ENCODE data around the gene TEDC2. TPM values are rescaled to one million over a fixed set of nuclear protein-coding genes. Genes with fewer than 3 reads are reported as not detected.
A peak's percentile ranks its signal among the peaks of the same experiment; 100 is the strongest.

Gene TEDC2
- total RNA-seq, result 11.0 TPM
- 1.8 TPM for polyA plus RNA-seq
- long read RNA-seq, donor 1, result 0 reads
- long read RNA-seq, donor 2, result 0 reads
- long read RNA-seq, donor 3, partial matches to known transcripts, result 0 of 5 reads
- long read RNA-seq, donor 3, other reads (novel, unspliced or antisense), result 0 of 5 reads
- long read RNA-seq, donor 4, partial matches to known transcripts, result 0 of 1 reads
- long read RNA-seq, donor 4, other reads (novel, unspliced or antisense), result 0 of 1 reads
- long read RNA-seq, donor 5, partial matches to known transcripts, result 0 of 2 reads
- long read RNA-seq, donor 5, other reads (novel, unspliced or antisense), result 0 of 2 reads
- long read RNA-seq, donor 6, partial matches to known transcripts, result 0 of 1 reads
- long read RNA-seq, donor 6, other reads (novel, unspliced or antisense), result 0 of 1 reads
- long read RNA-seq, donor 7, partial matches to known transcripts, result 0 of 2 reads
- long read RNA-seq, donor 7, other reads (novel, unspliced or antisense), result 0 of 2 reads
- long read RNA-seq, donor 8, partial matches to known transcripts, result 0 of 3 reads
- long read RNA-seq, donor 8, other reads (novel, unspliced or antisense), result 0 of 3 reads
- long read RNA-seq, donor 9, partial matches to known transcripts, result 0 of 4 reads
- long read RNA-seq, donor 9, other reads (novel, unspliced or antisense), result 0 of 4 reads
- long read RNA-seq, donor 10, partial matches to known transcripts, result 0 of 2 reads
- long read RNA-seq, donor 10, other reads (novel, unspliced or antisense), result 0 of 2 reads

GRCh38 chr16:2459647-2460390 lies at the start of gene TEDC2:
Gene TEDC2 (plus strand): TSS chr16:2460109. CDS start chr16:2460145, 36 bp downstream.
- peak; percentile 86 to 98 (median 94) for DNase-seq (ENCODE audit: low read depth in 6 of 9, low spot score in 9 of 9)
- Histone ChIP-seq H3K27me3 (ENCODE audit: control insufficient read depth in 2 of 2, insufficient read depth in 1 of 2, low read length in 1 of 2) (no peaks in the 10 kb centered on the region), H3K4me1 (ENCODE audit: control insufficient read depth in 2 of 2, insufficient read depth in 2 of 2, low read length in 2 of 2) (peaks cover 15 to 22% of the 10 kb centered on the region in 2 donors), H3K27ac (ENCODE audit: low read depth in 1 of 2, low read length in 1 of 2) (peak within 1 kb of the TSS in 1 of 2 donors; percentile 37), H3K4me3 (ENCODE audit: low read length in 2 of 2) (peak within 1 kb of the TSS; percentile 49 to 58), H3K36me3 (ENCODE audit: control insufficient read depth in 2 of 2, insufficient read depth in 2 of 2, low read length in 1 of 2) (peaks cover 27 to 39% of the 10 kb centered on the region in 2 donors), H3K9me3 (ENCODE audit: control insufficient read depth in 2 of 2, insufficient read depth in 1 of 2, low read length in 1 of 2) (no peaks in the 10 kb centered on the region)
- under 1% methylated on average over 66 of the region's 66 CpGs for WGBS

GRCh38 chr16:2415085-2415484 lies 44.8 kb upstream of the TEDC2 start:
- Histone ChIP-seq H3K27ac (ENCODE audit: low read depth in 1 of 2, low read length in 1 of 2) (no peak overlapping the region), H3K4me1 (ENCODE audit: control insufficient read depth in 2 of 2, insufficient read depth in 2 of 2, low read length in 2 of 2) (no peaks in the 10 kb centered on the region), H3K36me3 (ENCODE audit: control insufficient read depth in 2 of 2, insufficient read depth in 2 of 2, low read length in 1 of 2) (no peaks in the 10 kb centered on the region), H3K9me3 (ENCODE audit: control insufficient read depth in 2 of 2, insufficient read depth in 1 of 2, low read length in 1 of 2) (no peaks in the 10 kb centered on the region), H3K4me3 (ENCODE audit: low read length in 2 of 2) (no peak overlapping the region), H3K27me3 (ENCODE audit: control insufficient read depth in 2 of 2, insufficient read depth in 1 of 2, low read length in 1 of 2) (peaks cover 0 to 16% of the 10 kb centered on the region in 2 donors)
- 91% methylated on average over 2 of the region's 2 CpGs for WGBS
- DNase-seq (ENCODE audit: low read depth in 6 of 9, low spot score in 9 of 9), result no peak

- Histone ChIP-seq H3K27ac (ENCODE audit: low read depth in 1 of 2, low read length in 1 of 2) (no peak overlapping the region), H3K4me1 (ENCODE audit: control insufficient read depth in 2 of 2, insufficient read depth in 2 of 2, low read length in 2 of 2) (peaks cover 0 to 7% of the 10 kb centered on the region in 2 donors), H3K27me3 (ENCODE audit: control insufficient read depth in 2 of 2, insufficient read depth in 1 of 2, low read length in 1 of 2) (peaks cover 0 to 15% of the 10 kb centered on the region in 2 donors), H3K9me3 (ENCODE audit: control insufficient read depth in 2 of 2, insufficient read depth in 1 of 2, low read length in 1 of 2) (no peaks in the 10 kb centered on the region), H3K4me3 (ENCODE audit: low read length in 2 of 2) (no peak overlapping the region), H3K36me3 (ENCODE audit: control insufficient read depth in 2 of 2, insufficient read depth in 2 of 2, low read length in 1 of 2) (no peaks in the 10 kb centered on the region)
- DNase-seq (ENCODE audit: low read depth in 6 of 9, low spot score in 9 of 9), result no peak
These were observed 39.9 kb upstream of the TEDC2 start for GRCh38 chr16:2420035-2420434.

GRCh38 chr16:2422123-2422867 lies 37.6 kb upstream of the TEDC2 start:
- Histone ChIP-seq H3K4me1 (ENCODE audit: control insufficient read depth in 2 of 2, insufficient read depth in 2 of 2, low read length in 2 of 2) (peaks cover 0 to 7% of the 10 kb centered on the region in 2 donors), H3K36me3 (ENCODE audit: control insufficient read depth in 2 of 2, insufficient read depth in 2 of 2, low read length in 1 of 2) (no peaks in the 10 kb centered on the region), H3K9me3 (ENCODE audit: control insufficient read depth in 2 of 2, insufficient read depth in 1 of 2, low read length in 1 of 2) (no peaks in the 10 kb centered on the region), H3K27ac (ENCODE audit: low read depth in 1 of 2, low read length in 1 of 2) (no peak overlapping the region), H3K27me3 (ENCODE audit: control insufficient read depth in 2 of 2, insufficient read depth in 1 of 2, low read length in 1 of 2) (peaks cover 0 to 9% of the 10 kb centered on the region in 2 donors), H3K4me3 (ENCODE audit: low read length in 2 of 2) (no peak overlapping the region)
- no peak for DNase-seq (ENCODE audit: low read depth in 6 of 9, low spot score in 9 of 9)
- WGBS, result 95% methylated on average over 7 of the region's 7 CpGs

- H3K4me1 ChIP-seq (ENCODE audit: control insufficient read depth in 2 of 2, insufficient read depth in 2 of 2, low read length in 2 of 2), result peaks cover 0 to 17% of the 10 kb centered on the region in 2 donors
- no peaks in the 10 kb centered on the region for H3K9me3 ChIP-seq (ENCODE audit: control insufficient read depth in 2 of 2, insufficient read depth in 1 of 2, low read length in 1 of 2)
- no peak for DNase-seq (ENCODE audit: low read depth in 6 of 9, low spot score in 9 of 9)
- H3K36me3 ChIP-seq (ENCODE audit: control insufficient read depth in 2 of 2, insufficient read depth in 2 of 2, low read length in 1 of 2), result no peaks in the 10 kb centered on the region
- H3K27me3 ChIP-seq (ENCODE audit: control insufficient read depth in 2 of 2, insufficient read depth in 1 of 2, low read length in 1 of 2), result peaks cover 0 to 9% of the 10 kb centered on the region in 2 donors
- H3K27ac ChIP-seq (ENCODE audit: low read depth in 1 of 2, low read length in 1 of 2), result no peak overlapping the region
- no peak overlapping the region for H3K4me3 ChIP-seq (ENCODE audit: low read length in 2 of 2)
- WGBS, result 98% methylated on average over 25 of the region's 25 CpGs
These were observed 35.6 kb upstream of the TEDC2 start for GRCh38 chr16:2424061-2425007.

- peaks cover 0 to 8% of the 10 kb centered on the region in 2 donors for H3K27me3 ChIP-seq (ENCODE audit: control insufficient read depth in 2 of 2, insufficient read depth in 1 of 2, low read length in 1 of 2)
- H3K4me3 ChIP-seq (ENCODE audit: low read length in 2 of 2), result no peak overlapping the region
- no peak overlapping the region for H3K27ac ChIP-seq (ENCODE audit: low read depth in 1 of 2, low read length in 1 of 2)
- H3K9me3 ChIP-seq (ENCODE audit: control insufficient read depth in 2 of 2, insufficient read depth in 1 of 2, low read length in 1 of 2), result no peaks in the 10 kb centered on the region
- no peaks in the 10 kb centered on the region for H3K36me3 ChIP-seq (ENCODE audit: control insufficient read depth in 2 of 2, insufficient read depth in 2 of 2, low read length in 1 of 2)
- DNase-seq (ENCODE audit: low read depth in 6 of 9, low spot score in 9 of 9), result no peak
- 95% methylated on average over 9 of the region's 9 CpGs for WGBS
- peaks cover 4 to 21% of the 10 kb centered on the region in 2 donors for H3K4me1 ChIP-seq (ENCODE audit: control insufficient read depth in 2 of 2, insufficient read depth in 2 of 2, low read length in 2 of 2)
These were observed 34.8 kb upstream of the TEDC2 start for GRCh38 chr16:2425008-2425518.

- peaks cover 0 to 5% of the 10 kb centered on the region in 2 donors for H3K36me3 ChIP-seq (ENCODE audit: control insufficient read depth in 2 of 2, insufficient read depth in 2 of 2, low read length in 1 of 2)
- DNase-seq (ENCODE audit: low read depth in 6 of 9, low spot score in 9 of 9), result no peak
These were observed 34.0 kb upstream of the TEDC2 start for GRCh38 chr16:2425825-2426430.

More at GRCh38 chr16:2425825-2426430, 34.0 kb upstream of the TEDC2 start:
- Histone ChIP-seq H3K27me3 (ENCODE audit: control insufficient read depth in 2 of 2, insufficient read depth in 1 of 2, low read length in 1 of 2) (peaks cover 0 to 4% of the 10 kb centered on the region in 2 donors), H3K27ac (ENCODE audit: low read depth in 1 of 2, low read length in 1 of 2) (no peak overlapping the region), H3K4me3 (ENCODE audit: low read length in 2 of 2) (no peak overlapping the region), H3K9me3 (ENCODE audit: control insufficient read depth in 2 of 2, insufficient read depth in 1 of 2, low read length in 1 of 2) (no peaks in the 10 kb centered on the region), H3K4me1 (ENCODE audit: control insufficient read depth in 2 of 2, insufficient read depth in 2 of 2, low read length in 2 of 2) (peaks cover 5 to 29% of the 10 kb centered on the region in 2 donors)
- 97% methylated on average over 13 of the region's 13 CpGs for WGBS
